ENCODE results near the gene NCF4.
A peak's percentile ranks its signal among the peaks of the same experiment; 100 is the strongest.

The NCF4 gene

GRCh38 chr22:36864454-36865215 is 3.8 kb downstream of the NCF4 start:
- DNase-seq (ENCODE audit: low read depth), result no peak

- no peak for DNase-seq (ENCODE audit: low read depth)
Observed at GRCh38 chr22:36865346-36865745, 4.5 kb downstream of the NCF4 start.

GRCh38 chr22:36867695-36868094 is 6.9 kb downstream of the NCF4 start:
- no peak for DNase-seq (ENCODE audit: low read depth)

- DNase-seq (ENCODE audit: low read depth), result no peak
Observed at GRCh38 chr22:36868546-36869181, 7.9 kb downstream of the NCF4 start.

GRCh38 chr22:36870250-36870649 is 9.4 kb downstream of the NCF4 start:
- DNase-seq (ENCODE audit: low read depth), result no peak

GRCh38 chr22:36871669-36872081 is 10.9 kb downstream of the NCF4 start:
- no peak for DNase-seq (ENCODE audit: low read depth)

GRCh38 chr22:36872084-36872483 is 11.3 kb downstream of the NCF4 start:
- no peak for DNase-seq (ENCODE audit: low read depth)

- DNase-seq (ENCODE audit: low read depth), result no peak
Observed at GRCh38 chr22:36872866-36873498, 12.2 kb downstream of the NCF4 start.

GRCh38 chr22:36873614-36874308 is 13.0 kb downstream of the NCF4 start:
- DNase-seq (ENCODE audit: low read depth), result peak; percentile 59

- no peak for DNase-seq (ENCODE audit: low read depth)
Observed at GRCh38 chr22:36874309-36874696, 13.5 kb downstream of the NCF4 start.

GRCh38 chr22:36874736-36875135 is 13.9 kb downstream of the NCF4 start:
- DNase-seq (ENCODE audit: low read depth), result no peak

- no peak for DNase-seq (ENCODE audit: low read depth)
Observed at GRCh38 chr22:36875741-36876140, 14.9 kb downstream of the NCF4 start.

GRCh38 chr22:36879775-36880174 is 19.0 kb downstream of the NCF4 start:
- peak; percentile 82 for DNase-seq (ENCODE audit: low read depth)

GRCh38 chr22:36881504-36882245 is 20.9 kb downstream of the NCF4 start:
- no peak for DNase-seq (ENCODE audit: low read depth)

- no peak for DNase-seq (ENCODE audit: low read depth)
Observed at GRCh38 chr22:36884349-36885158, 23.7 kb downstream of the NCF4 start.

GRCh38 chr22:36885474-36885873 is 24.7 kb downstream of the NCF4 start:
- DNase-seq (ENCODE audit: low read depth), result no peak

- DNase-seq (ENCODE audit: low read depth), result no peak
Observed at GRCh38 chr22:36886016-36886415, 25.2 kb downstream of the NCF4 start.

- no peak for DNase-seq (ENCODE audit: low read depth)
Observed at GRCh38 chr22:36887162-36887561, 26.4 kb downstream of the NCF4 start.

GRCh38 chr22:36891646-36892045 is 30.8 kb downstream of the NCF4 start:
- no peak for DNase-seq (ENCODE audit: low read depth)

- DNase-seq (ENCODE audit: low read depth), result no peak
Observed at GRCh38 chr22:36892292-36892691, 31.5 kb downstream of the NCF4 start.

GRCh38 chr22:36893262-36893661 is 32.5 kb downstream of the NCF4 start:
- DNase-seq (ENCODE audit: low read depth), result no peak
